Calu3 (cell line): Measurements from ENCODE around the gene LDAH. TPM values are rescaled to one million over a fixed set of nuclear protein-coding genes. Genes with fewer than 3 reads are reported as not detected.

ENCODE experiments used
- BruUV-seq: library from RNA; stranded (reverse); fragments of 400-500 nt; replicated peaks from 2 replicates; lab custom pipeline; 2021; lab: Mats Ljungman, UMichigan
- CTCF ChIA-PET: fragments of 300-600 bp; sonication (Branson Sonifier 250); formaldehyde crosslinking; loops from one replicate; lab custom pipeline; 2022; ENCODE audit warnings: antibody characterized with exemption; lab: Charles Lee
- DNase-seq: peaks from one replicate; pipeline ENCODE4 v3.0.0; 2022
- H3K27ac Mint-ChIP-seq: one replicate; pipeline ENCODE4 v1.8.0; 2022; ENCODE audit warnings: mixed read lengths; ENCODE audit not compliant: unreplicated experiment
- H3K27me3 Mint-ChIP-seq: one replicate; pipeline ENCODE4 v1.8.0; 2022; ENCODE audit warnings: mixed read lengths; ENCODE audit not compliant: unreplicated experiment
- H3K36me3 Mint-ChIP-seq: one replicate; pipeline ENCODE4 v1.8.0; 2022; ENCODE audit warnings: mild to moderate bottlenecking, moderate library complexity, mixed read lengths; ENCODE audit not compliant: insufficient read depth, unreplicated experiment
- H3K4me1 Mint-ChIP-seq: one replicate; pipeline ENCODE4 v1.8.0; 2022; ENCODE audit warnings: mild to moderate bottlenecking, low read depth, mixed read lengths; ENCODE audit not compliant: unreplicated experiment
- H3K4me3 Mint-ChIP-seq: one replicate; pipeline ENCODE4 v1.8.0; 2022; ENCODE audit warnings: mild to moderate bottlenecking, low read depth, moderate library complexity, mixed read lengths; ENCODE audit not compliant: unreplicated experiment
- H3K9me3 Mint-ChIP-seq: one replicate; pipeline ENCODE4 v1.8.0; 2022; ENCODE audit warnings: low read depth, mixed read lengths; ENCODE audit not compliant: unreplicated experiment
- CTCF ChIP-seq: fragments of 200-600 bp; IDR thresholded peaks from one replicate; pipeline ENCODE4 v1.8.0; 2022; ENCODE audit warnings: antibody characterized with exemption; ENCODE audit not compliant: unreplicated experiment
- intact Hi-C: fragments of 100-400 bp; cut with micrococcal nuclease; formaldehyde crosslinking; loops from one replicate; pipeline ENCODE4 v1.10.0; 2022; ENCODE audit not compliant: unreplicated experiment
- total RNA-seq: library from RNA; stranded (reverse); gene quantifications from 2 replicates; pipeline ENCODE4 v1.2.3, GENCODE V29; 2022

LDAH gene
- total RNA-seq, 1 experiment from 2014 or later = 18.1 TPM

GRCh38 chr2:20758997-20759396 lies 63.9 kb downstream of the LDAH start:
- no TSS peak for BruUV-seq
- H3K4me3 Mint-ChIP-seq = no peak overlapping the region

GRCh38 chr2:20757405-20758090 lies 65.4 kb downstream of the LDAH start:
- intact Hi-C loops = loop anchor here (5.0 kb wide), 2 partner anchors 75 to 95 kb away; no protein-coding TSS in a partner anchor
- no peak for TF ChIP-seq CTCF
- no TSS peak for BruUV-seq
- H3K4me3 Mint-ChIP-seq = no peak overlapping the region
- CTCF ChIA-PET = no interaction called here
- no peaks in the 10 kb centered on the region for H3K4me1 Mint-ChIP-seq
- DNase-seq = no peak
- no peak overlapping the region for H3K27ac Mint-ChIP-seq
- H3K9me3 Mint-ChIP-seq = no peaks in the 10 kb centered on the region
- no peaks in the 10 kb centered on the region for H3K36me3 Mint-ChIP-seq
- H3K27me3 Mint-ChIP-seq = no peaks in the 10 kb centered on the region

More at GRCh38 chr2:20758997-20759396, 63.9 kb downstream of the LDAH start:
- no peak overlapping the region for H3K27ac Mint-ChIP-seq
- no peak for TF ChIP-seq CTCF
- H3K9me3 Mint-ChIP-seq = no peaks in the 10 kb centered on the region
- no peaks in the 10 kb centered on the region for H3K36me3 Mint-ChIP-seq
- intact Hi-C loops = loop anchor here (5.0 kb wide), 2 partner anchors 77 to 97 kb away; no protein-coding TSS in a partner anchor
- CTCF ChIA-PET = interaction anchor here (0.6 kb wide), 1 partner anchor 639 kb away, joined by 4 read pairs; no protein-coding TSS in a partner anchor
- H3K27me3 Mint-ChIP-seq = no peaks in the 10 kb centered on the region
- no peaks in the 10 kb centered on the region for H3K4me1 Mint-ChIP-seq
- DNase-seq = no peak

- CTCF ChIA-PET = no interaction called here
- Mint-ChIP-seq H3K36me3 (no peaks in the 10 kb centered on the region), H3K4me3 (no peak overlapping the region), H3K27me3 (no peaks in the 10 kb centered on the region), H3K27ac (no peak overlapping the region), H3K9me3 (no peaks in the 10 kb centered on the region), H3K4me1 (no peaks in the 10 kb centered on the region)
- no peak for TF ChIP-seq CTCF
- no peak for DNase-seq
- no TSS peak for BruUV-seq
- intact Hi-C loops = loop anchor here (5.0 kb wide), 2 partner anchors 73 to 93 kb away; no protein-coding TSS in a partner anchor
Observed at GRCh38 chr2:20755132-20755800, 67.6 kb downstream of the LDAH start.

- Mint-ChIP-seq H3K27me3 (no peaks in the 10 kb centered on the region), H3K36me3 (no peaks in the 10 kb centered on the region), H3K4me3 (no peak overlapping the region), H3K4me1 (no peaks in the 10 kb centered on the region), H3K27ac (no peak overlapping the region), H3K9me3 (no peaks in the 10 kb centered on the region)
- TF ChIP-seq CTCF = no peak
- BruUV-seq = no TSS peak
- CTCF ChIA-PET = interaction anchor here (0.7 to 1.3 kb wide), 2 partner anchors 8 to 101 kb away, joined by 3 read pairs; partner anchors contain the start of gene HS1BP3
- DNase-seq = no peak
- intact Hi-C loops = no loop called here
Observed at GRCh38 chr2:20752293-20752692, 70.6 kb downstream of the LDAH start.
